ENCODE measurements around the gene CD84. TPM values are rescaled to one million over a fixed set of nuclear protein-coding genes. Genes with fewer than 3 reads are reported as not detected.
"Not testable (repeated sequence)": the region's sequence is repeated elsewhere in the genome, so short reads cannot be mapped to it uniquely, and the experiment has no call there.

The CD84 gene
- total and polyA plus RNA-seq, 2 donors, result 5.9 to 10.1 TPM

DNA sequence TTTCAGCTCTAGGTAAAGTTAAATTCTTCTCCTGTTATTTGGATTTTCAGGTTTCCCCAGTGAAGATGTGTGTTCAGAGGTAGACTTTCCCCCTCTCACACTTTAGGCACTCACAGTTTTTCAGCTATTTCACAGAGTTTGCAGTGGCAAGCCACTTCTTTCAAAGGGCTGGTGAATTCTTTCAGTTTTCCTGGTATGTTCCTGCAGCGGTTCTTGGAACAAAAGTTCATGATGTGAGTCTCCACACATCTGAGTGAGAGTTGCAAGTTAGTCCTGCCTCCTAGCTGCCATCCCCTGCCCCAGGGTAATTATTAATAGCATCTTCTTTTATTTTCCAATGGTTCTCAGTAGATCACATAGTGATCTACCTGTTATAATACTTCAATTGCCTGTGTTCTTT lies 27.3 kb upstream of the CD84 start:
- H3K9me3 ChIP-seq (ENCODE audit: control insufficient read depth in 2 of 2, insufficient read depth in 1 of 2, low read length in 1 of 2), result no peaks in the 10 kb centered on the region
- DNase-seq (ENCODE audit: low read depth in 6 of 9, low spot score in 9 of 9), result no peak
- H3K4me3 ChIP-seq (ENCODE audit: low read length in 2 of 2), result no peak overlapping the region
- 94% methylated on average over 1 of the region's 1 CpG for WGBS
- peaks cover 35 to 37% of the 10 kb centered on the region in 2 donors for H3K36me3 ChIP-seq (ENCODE audit: control insufficient read depth in 2 of 2, insufficient read depth in 2 of 2, low read length in 1 of 2)
- H3K27ac ChIP-seq (ENCODE audit: low read depth in 1 of 2, low read length in 1 of 2), result peak overlapping the region in 1 of 2 donors; percentile 15
- H3K27me3 ChIP-seq (ENCODE audit: control insufficient read depth in 2 of 2, insufficient read depth in 1 of 2, low read length in 1 of 2), result no peaks in the 10 kb centered on the region
- H3K4me1 ChIP-seq (ENCODE audit: control insufficient read depth in 2 of 2, insufficient read depth in 2 of 2, low read length in 2 of 2), result peaks cover 22 to 53% of the 10 kb centered on the region in 2 donors

DNA sequence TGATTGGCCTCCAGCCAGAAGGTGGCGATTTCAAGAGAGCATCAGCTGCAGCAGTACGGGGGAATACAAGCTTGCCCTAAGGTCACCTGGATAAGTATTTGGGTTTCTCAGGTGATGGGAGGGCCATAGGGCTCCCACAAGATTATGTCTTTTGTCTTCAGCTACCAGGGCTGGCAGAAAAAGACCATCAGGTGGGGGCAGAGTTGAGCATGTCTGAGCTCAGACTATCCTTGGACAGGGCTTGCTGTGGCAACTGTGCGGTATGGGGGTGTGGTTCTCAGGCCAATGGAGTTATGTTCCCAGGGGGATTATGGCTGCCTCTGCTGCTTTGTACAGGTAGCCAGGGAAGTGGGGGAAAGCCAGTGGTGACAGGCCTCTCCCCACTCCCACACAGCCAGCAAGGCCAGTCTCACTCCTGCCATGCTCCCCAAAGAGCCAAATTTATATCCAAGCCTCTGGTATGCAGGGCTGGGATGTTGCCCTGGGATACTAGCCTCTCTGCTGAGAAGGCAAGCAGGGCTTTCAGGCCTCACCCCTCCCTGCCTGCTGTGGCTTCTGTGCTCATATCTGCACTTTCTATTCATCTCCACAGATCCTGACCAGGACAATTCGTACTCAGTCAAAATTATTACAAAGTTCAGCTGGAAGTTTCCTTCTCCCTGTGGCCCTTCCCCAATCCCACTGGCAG lies 26.6 kb upstream of the CD84 start:
- DNase-seq (ENCODE audit: low read depth in 6 of 9, low spot score in 9 of 9), result no peak
- Histone ChIP-seq H3K36me3 (ENCODE audit: control insufficient read depth in 2 of 2, insufficient read depth in 2 of 2, low read length in 1 of 2) (peaks cover 30% of the 10 kb centered on the region in 2 donors), H3K4me3 (ENCODE audit: low read length in 2 of 2) (no peak overlapping the region), H3K27me3 (ENCODE audit: control insufficient read depth in 2 of 2, insufficient read depth in 1 of 2, low read length in 1 of 2) (no peaks in the 10 kb centered on the region), H3K9me3 (ENCODE audit: control insufficient read depth in 2 of 2, insufficient read depth in 1 of 2, low read length in 1 of 2) (no peaks in the 10 kb centered on the region), H3K27ac (ENCODE audit: low read depth in 1 of 2, low read length in 1 of 2) (no peak overlapping the region), H3K4me1 (ENCODE audit: control insufficient read depth in 2 of 2, insufficient read depth in 2 of 2, low read length in 2 of 2) (peaks cover 19 to 48% of the 10 kb centered on the region in 2 donors)
- WGBS, result 95% methylated on average over 4 of the region's 4 CpGs

DNA sequence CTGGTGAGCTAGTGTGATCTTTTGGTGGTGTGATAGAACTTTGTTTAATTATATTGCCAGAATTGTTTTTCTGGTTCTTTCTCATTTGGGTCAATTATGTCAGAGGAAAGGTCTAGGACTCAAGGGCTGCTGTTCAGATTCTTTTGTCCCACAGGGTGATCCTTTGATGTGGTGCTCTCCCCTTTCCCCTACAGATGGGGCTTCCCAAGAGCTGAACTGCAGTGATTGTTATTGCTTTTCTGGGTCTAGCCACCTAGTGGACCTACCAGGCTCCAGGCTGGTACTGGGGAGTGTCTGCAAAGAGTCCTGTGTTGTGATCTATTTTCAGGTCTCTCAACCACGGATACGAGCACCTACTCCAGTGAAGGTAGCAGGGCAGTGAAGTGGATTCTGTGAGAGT lies 25.9 kb upstream of the CD84 start:
- WGBS, result 96% methylated on average over 2 of the region's 2 CpGs
- Histone ChIP-seq H3K4me3 (ENCODE audit: low read length in 2 of 2) (no peak overlapping the region), H3K36me3 (ENCODE audit: control insufficient read depth in 2 of 2, insufficient read depth in 2 of 2, low read length in 1 of 2) (peaks cover 22 to 23% of the 10 kb centered on the region in 2 donors), H3K27ac (ENCODE audit: low read depth in 1 of 2, low read length in 1 of 2) (no peak overlapping the region), H3K9me3 (ENCODE audit: control insufficient read depth in 2 of 2, insufficient read depth in 1 of 2, low read length in 1 of 2) (no peaks in the 10 kb centered on the region), H3K4me1 (ENCODE audit: control insufficient read depth in 2 of 2, insufficient read depth in 2 of 2, low read length in 2 of 2) (peaks cover 16 to 41% of the 10 kb centered on the region in 2 donors), H3K27me3 (ENCODE audit: control insufficient read depth in 2 of 2, insufficient read depth in 1 of 2, low read length in 1 of 2) (no peaks in the 10 kb centered on the region)
- DNase-seq (ENCODE audit: low read depth in 6 of 9, low spot score in 9 of 9), result no peak

DNA sequence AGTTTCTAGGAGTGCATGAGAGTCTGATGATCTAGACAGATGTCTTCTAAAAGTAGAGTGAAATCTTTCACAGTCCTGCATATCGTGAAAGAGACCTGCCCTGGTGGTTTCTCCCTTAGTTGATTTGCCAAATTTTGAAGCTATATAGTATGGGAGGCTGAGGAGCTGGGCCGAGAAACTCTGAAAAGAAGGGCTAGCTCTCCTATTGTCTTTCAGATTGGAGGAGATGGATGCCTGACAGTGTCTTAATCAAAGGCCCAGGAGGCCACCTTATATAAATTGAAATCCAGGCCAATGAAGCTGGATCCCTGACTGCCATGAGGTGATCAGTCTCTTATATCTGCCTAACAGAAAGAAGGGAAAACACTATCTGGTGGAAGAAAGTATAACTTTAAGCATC lies 18.4 kb upstream of the CD84 start:
- Histone ChIP-seq H3K9me3 (ENCODE audit: control insufficient read depth in 2 of 2, insufficient read depth in 1 of 2, low read length in 1 of 2) (no peaks in the 10 kb centered on the region), H3K4me3 (ENCODE audit: low read length in 2 of 2) (no peak overlapping the region), H3K36me3 (ENCODE audit: control insufficient read depth in 2 of 2, insufficient read depth in 2 of 2, low read length in 1 of 2) (no peaks in the 10 kb centered on the region), H3K4me1 (ENCODE audit: control insufficient read depth in 2 of 2, insufficient read depth in 2 of 2, low read length in 2 of 2) (no peaks in the 10 kb centered on the region), H3K27ac (ENCODE audit: low read depth in 1 of 2, low read length in 1 of 2) (no peak overlapping the region), H3K27me3 (ENCODE audit: control insufficient read depth in 2 of 2, insufficient read depth in 1 of 2, low read length in 1 of 2) (no peaks in the 10 kb centered on the region)
- no peak for DNase-seq (ENCODE audit: low read depth in 6 of 9, low spot score in 9 of 9)
- 63% methylated on average over 2 of the region's 2 CpGs for WGBS

DNA sequence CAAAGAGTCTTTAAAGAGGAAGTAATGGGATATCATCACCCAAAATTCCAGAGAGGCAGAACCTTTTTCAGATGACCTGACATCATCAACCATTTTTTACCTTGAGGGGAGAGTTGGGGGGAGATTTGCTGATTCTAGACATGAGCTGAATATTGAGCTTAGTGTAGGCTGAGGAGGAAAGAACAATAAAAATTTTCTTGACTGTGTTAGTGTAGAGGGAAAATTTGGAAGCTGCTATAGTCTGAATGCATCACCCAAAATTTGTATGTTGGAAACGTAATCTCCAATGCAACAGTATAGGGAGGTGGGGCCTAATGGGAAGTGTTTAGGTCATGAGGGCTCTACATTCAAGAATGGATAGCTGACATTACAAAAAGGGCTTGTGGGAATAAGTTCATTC lies 17.8 kb upstream of the CD84 start:
- no peaks in the 10 kb centered on the region for H3K36me3 ChIP-seq (ENCODE audit: control insufficient read depth in 2 of 2, insufficient read depth in 2 of 2, low read length in 1 of 2)
- no peak for DNase-seq (ENCODE audit: low read depth in 6 of 9, low spot score in 9 of 9)
- no peak overlapping the region for H3K4me3 ChIP-seq (ENCODE audit: low read length in 2 of 2)
- no peaks in the 10 kb centered on the region for H3K27me3 ChIP-seq (ENCODE audit: control insufficient read depth in 2 of 2, insufficient read depth in 1 of 2, low read length in 1 of 2)
- no peak overlapping the region for H3K27ac ChIP-seq (ENCODE audit: low read depth in 1 of 2, low read length in 1 of 2)
- no peaks in the 10 kb centered on the region for H3K9me3 ChIP-seq (ENCODE audit: control insufficient read depth in 2 of 2, insufficient read depth in 1 of 2, low read length in 1 of 2)
- no peaks in the 10 kb centered on the region for H3K4me1 ChIP-seq (ENCODE audit: control insufficient read depth in 2 of 2, insufficient read depth in 2 of 2, low read length in 2 of 2)
- WGBS, result 96% methylated on average over 1 of the region's 1 CpG

DNA sequence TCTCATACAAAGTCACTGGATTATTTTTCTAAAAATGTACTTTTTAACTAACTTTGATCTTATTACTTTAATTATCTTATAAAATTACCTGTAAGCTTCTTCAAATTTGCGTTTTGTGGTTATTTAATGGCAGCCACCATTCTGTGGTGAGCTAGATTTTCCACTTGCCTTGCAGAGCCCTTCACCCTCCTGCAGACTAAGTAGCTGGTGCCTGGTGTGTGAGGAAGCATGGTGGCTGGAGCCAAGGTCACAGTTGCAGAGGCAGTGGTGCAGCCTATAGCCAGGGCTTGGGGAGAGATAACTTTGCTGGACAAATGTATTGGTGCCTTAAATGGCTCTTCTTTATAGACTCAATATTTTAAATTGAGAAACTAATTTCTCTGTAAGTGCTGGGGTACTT lies 11.2 kb upstream of the CD84 start:
- no peak overlapping the region for H3K4me3 ChIP-seq (ENCODE audit: low read length in 2 of 2)
- DNase-seq (ENCODE audit: low read depth in 6 of 9, low spot score in 9 of 9), result no peak
- WGBS, result 88% methylated on average over 1 of the region's 1 CpG
- no peak overlapping the region for H3K27ac ChIP-seq (ENCODE audit: low read depth in 1 of 2, low read length in 1 of 2)
- H3K4me1 ChIP-seq (ENCODE audit: control insufficient read depth in 2 of 2, insufficient read depth in 2 of 2, low read length in 2 of 2), result no peaks in the 10 kb centered on the region
- H3K27me3 ChIP-seq (ENCODE audit: control insufficient read depth in 2 of 2, insufficient read depth in 1 of 2, low read length in 1 of 2), result no peaks in the 10 kb centered on the region
- H3K36me3 ChIP-seq (ENCODE audit: control insufficient read depth in 2 of 2, insufficient read depth in 2 of 2, low read length in 1 of 2), result no peaks in the 10 kb centered on the region
- no peaks in the 10 kb centered on the region for H3K9me3 ChIP-seq (ENCODE audit: control insufficient read depth in 2 of 2, insufficient read depth in 1 of 2, low read length in 1 of 2)

DNA sequence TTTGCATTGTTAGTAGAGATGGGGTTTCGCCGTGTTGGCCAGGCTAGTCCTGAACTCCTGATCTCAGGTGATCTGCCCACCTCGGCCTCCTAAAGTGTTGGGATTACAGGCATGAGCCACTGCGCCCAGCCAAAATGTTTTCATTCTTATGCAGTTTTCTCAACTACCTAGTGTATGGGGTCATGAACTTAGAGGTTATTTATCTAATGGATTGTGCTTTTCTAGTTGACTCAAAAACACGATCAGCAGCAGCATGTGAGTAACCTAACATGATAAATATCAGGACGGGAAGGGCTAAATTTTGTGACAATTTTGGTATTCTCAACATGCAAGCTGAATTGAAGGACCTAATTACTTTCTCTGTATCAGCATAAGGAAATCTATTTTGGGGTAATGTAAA lies 9.2 kb upstream of the CD84 start:
- Histone ChIP-seq H3K27ac (ENCODE audit: low read depth in 1 of 2, low read length in 1 of 2) (no peak overlapping the region), H3K9me3 (ENCODE audit: control insufficient read depth in 2 of 2, insufficient read depth in 1 of 2, low read length in 1 of 2) (no peaks in the 10 kb centered on the region), H3K36me3 (ENCODE audit: control insufficient read depth in 2 of 2, insufficient read depth in 2 of 2, low read length in 1 of 2) (no peaks in the 10 kb centered on the region), H3K27me3 (ENCODE audit: control insufficient read depth in 2 of 2, insufficient read depth in 1 of 2, low read length in 1 of 2) (no peaks in the 10 kb centered on the region), H3K4me3 (ENCODE audit: low read length in 2 of 2) (no peak overlapping the region), H3K4me1 (ENCODE audit: control insufficient read depth in 2 of 2, insufficient read depth in 2 of 2, low read length in 2 of 2) (no peaks in the 10 kb centered on the region)
- no peak for DNase-seq (ENCODE audit: low read depth in 6 of 9, low spot score in 9 of 9)
- WGBS, result 97% methylated on average over 6 of the region's 6 CpGs

DNA sequence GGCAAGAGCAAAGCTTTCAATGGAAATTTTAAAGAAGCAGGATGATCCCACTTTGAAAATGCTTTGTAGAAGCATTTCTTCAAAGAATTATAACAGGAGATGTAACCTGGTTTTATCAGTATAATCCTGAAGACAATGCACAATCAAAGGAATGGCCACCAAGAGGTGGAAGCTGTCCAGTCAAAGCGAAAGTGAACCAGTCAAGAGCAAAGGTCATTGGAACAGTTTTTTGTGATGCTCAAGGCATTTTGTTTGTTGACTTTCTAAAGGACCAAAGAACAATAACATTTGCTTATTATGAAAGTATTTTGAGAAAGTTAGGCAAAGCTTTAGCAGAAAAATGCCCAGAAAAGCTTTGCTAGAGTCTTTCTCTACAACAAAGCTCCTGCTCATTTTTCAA lies 5.5 kb upstream of the CD84 start:
- DNase-seq (ENCODE audit: low read depth in 6 of 9, low spot score in 9 of 9), result no peak
- Histone ChIP-seq H3K27me3 (ENCODE audit: control insufficient read depth in 2 of 2, insufficient read depth in 1 of 2, low read length in 1 of 2) (no peaks in the 10 kb centered on the region), H3K9me3 (ENCODE audit: control insufficient read depth in 2 of 2, insufficient read depth in 1 of 2, low read length in 1 of 2) (no peaks in the 10 kb centered on the region), H3K4me3 (ENCODE audit: low read length in 2 of 2) (no peak overlapping the region), H3K36me3 (ENCODE audit: control insufficient read depth in 2 of 2, insufficient read depth in 2 of 2, low read length in 1 of 2) (no peaks in the 10 kb centered on the region), H3K27ac (ENCODE audit: low read depth in 1 of 2, low read length in 1 of 2) (no peak overlapping the region), H3K4me1 (ENCODE audit: control insufficient read depth in 2 of 2, insufficient read depth in 2 of 2, low read length in 2 of 2) (peaks cover 2 to 6% of the 10 kb centered on the region in 2 donors)
- 100% methylated on average over 1 of the region's 1 CpG for WGBS

DNA sequence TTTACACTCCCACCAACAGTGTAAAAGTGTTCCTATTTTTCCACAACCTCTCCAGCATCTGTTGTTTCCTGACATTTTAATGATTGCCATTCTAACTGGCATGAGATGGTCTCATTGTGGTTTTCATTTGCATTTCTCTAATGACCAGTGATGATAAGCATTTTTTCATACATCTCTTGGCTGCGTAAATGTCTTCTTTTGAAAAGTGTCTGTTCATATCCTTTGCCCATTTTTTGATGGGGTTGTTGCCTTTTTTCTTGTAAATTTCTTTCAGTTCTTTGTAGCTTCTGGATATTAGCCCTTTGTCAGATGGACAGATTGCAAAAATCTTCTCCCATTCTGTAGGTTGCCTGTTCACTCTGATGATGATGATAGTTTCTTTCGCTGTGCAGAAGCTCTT lies 3.7 kb upstream of the CD84 start:
- 97% methylated on average over 2 of the region's 2 CpGs for WGBS
- H3K9me3 ChIP-seq (ENCODE audit: control insufficient read depth in 2 of 2, insufficient read depth in 1 of 2, low read length in 1 of 2), result not testable (repeated sequence)

More for the DNA sequence above, 3.7 kb upstream of the CD84 start:
- not testable (repeated sequence) for H3K4me3 ChIP-seq (ENCODE audit: low read length in 2 of 2); DNase-seq (ENCODE audit: low read depth in 6 of 9, low spot score in 9 of 9); H3K27me3 ChIP-seq (ENCODE audit: control insufficient read depth in 2 of 2, insufficient read depth in 1 of 2, low read length in 1 of 2); H3K36me3 ChIP-seq (ENCODE audit: control insufficient read depth in 2 of 2, insufficient read depth in 2 of 2, low read length in 1 of 2); H3K27ac ChIP-seq (ENCODE audit: low read depth in 1 of 2, low read length in 1 of 2)
- peaks cover 2 to 13% of the 10 kb centered on the region in 2 donors for H3K4me1 ChIP-seq (ENCODE audit: control insufficient read depth in 2 of 2, insufficient read depth in 2 of 2, low read length in 2 of 2)
